Osteocyte (in vitro differentiated cells): ENCODE data around the gene PHRF1. TPM values are rescaled to one million over a fixed set of nuclear protein-coding genes. Genes with fewer than 3 reads are reported as not detected.

Experiments used
- DNase-seq: peaks from one replicate; pipeline ENCODE4 v3.0.0; 2021; ENCODE audit warnings: mixed read lengths; ENCODE audit not compliant: unreplicated experiment; ENCODE audit errors: extremely low spot score
- H3K27ac Mint-ChIP-seq: one replicate; pipeline ENCODE4 v1.8.0; 2021; ENCODE audit warnings: mild to moderate bottlenecking, mixed read lengths; ENCODE audit not compliant: unreplicated experiment
- H3K27me3 Mint-ChIP-seq: one replicate; pipeline ENCODE4 v1.8.0; 2021; ENCODE audit warnings: mixed read lengths; ENCODE audit not compliant: unreplicated experiment
- H3K36me3 Mint-ChIP-seq: one replicate; pipeline ENCODE4 v1.8.0; 2021; ENCODE audit warnings: mixed read lengths; ENCODE audit not compliant: unreplicated experiment
- H3K4me1 Mint-ChIP-seq: one replicate; pipeline ENCODE4 v1.8.0; 2021; ENCODE audit warnings: mixed read lengths; ENCODE audit not compliant: unreplicated experiment
- H3K4me3 Mint-ChIP-seq: one replicate; pipeline ENCODE4 v1.8.0; 2021; ENCODE audit warnings: mild to moderate bottlenecking, moderate library complexity, mixed read lengths; ENCODE audit not compliant: unreplicated experiment
- H3K9me3 Mint-ChIP-seq: one replicate; pipeline ENCODE4 v1.8.0; 2021; ENCODE audit warnings: mixed read lengths; ENCODE audit not compliant: unreplicated experiment
- total RNA-seq: library from RNA; stranded (reverse); gene quantifications from 2 replicates; pipeline ENCODE4 v1.2.1, GENCODE V29; 2021
- TF ChIP-seq, protein P1 (sequence below): fragments of 200-600 bp; sonication (generic); IDR thresholded peaks from 2 replicates; pipeline ENCODE4 v1.5.0; 2021; ENCODE audit warnings: antibody characterized with exemption, mild to moderate bottlenecking, moderate library complexity

The PHRF1 gene
- total RNA-seq, 1 donor from 2014 or later = 31.5 TPM

DNA sequence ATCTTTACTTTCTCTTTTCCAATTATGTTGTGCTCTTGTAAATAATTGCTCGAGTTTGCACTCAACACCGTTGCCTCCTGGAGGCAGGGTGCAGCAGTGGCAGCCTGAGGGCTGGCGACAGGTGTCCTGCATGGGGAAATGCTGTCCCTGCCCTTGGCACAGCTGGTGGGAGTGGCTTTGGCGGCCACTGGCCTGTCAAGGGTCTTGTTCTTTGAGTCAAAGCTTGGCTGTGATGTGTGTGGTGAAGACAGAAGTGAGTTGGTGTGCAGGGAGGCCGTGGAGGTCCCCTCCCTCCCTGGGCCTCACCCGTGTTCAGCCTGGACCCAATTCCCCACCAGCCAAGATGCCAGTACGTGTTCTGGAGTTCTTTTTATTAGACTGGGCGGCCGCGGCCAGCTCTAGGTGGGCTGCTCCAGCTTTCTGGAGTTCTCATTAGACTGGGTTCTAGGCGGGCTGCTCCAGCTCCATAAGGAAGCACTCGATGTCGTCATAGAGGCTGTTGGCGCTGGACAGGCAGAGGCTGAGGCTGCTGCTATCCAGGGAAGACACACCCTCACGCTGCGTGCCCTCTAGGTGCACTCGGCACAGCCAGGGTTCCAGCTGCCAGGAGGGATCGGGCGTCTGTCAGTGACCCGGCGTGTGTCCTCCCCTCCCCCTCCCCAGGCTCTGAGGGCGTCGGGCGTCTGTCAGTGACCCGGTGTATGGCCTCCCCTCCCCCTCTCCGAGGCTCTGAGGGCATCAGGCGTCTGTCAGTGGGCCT is 36.1 kb downstream of the PHRF1 start:
- H3K9me3 Mint-ChIP-seq = no peaks in the 10 kb centered on the region

GRCh38 chr11:612961-613300 is 36.7 kb downstream of the PHRF1 start:
- Mint-ChIP-seq H3K36me3 (peaks cover 16% of the 10 kb centered on the region), H3K9me3 (no peaks in the 10 kb centered on the region), H3K27ac (no peak overlapping the region), H3K27me3 (no peaks in the 10 kb centered on the region), H3K4me1 (peaks cover 10% of the 10 kb centered on the region), H3K4me3 (no peak overlapping the region)
- TF ChIP-seq, protein P1, sequence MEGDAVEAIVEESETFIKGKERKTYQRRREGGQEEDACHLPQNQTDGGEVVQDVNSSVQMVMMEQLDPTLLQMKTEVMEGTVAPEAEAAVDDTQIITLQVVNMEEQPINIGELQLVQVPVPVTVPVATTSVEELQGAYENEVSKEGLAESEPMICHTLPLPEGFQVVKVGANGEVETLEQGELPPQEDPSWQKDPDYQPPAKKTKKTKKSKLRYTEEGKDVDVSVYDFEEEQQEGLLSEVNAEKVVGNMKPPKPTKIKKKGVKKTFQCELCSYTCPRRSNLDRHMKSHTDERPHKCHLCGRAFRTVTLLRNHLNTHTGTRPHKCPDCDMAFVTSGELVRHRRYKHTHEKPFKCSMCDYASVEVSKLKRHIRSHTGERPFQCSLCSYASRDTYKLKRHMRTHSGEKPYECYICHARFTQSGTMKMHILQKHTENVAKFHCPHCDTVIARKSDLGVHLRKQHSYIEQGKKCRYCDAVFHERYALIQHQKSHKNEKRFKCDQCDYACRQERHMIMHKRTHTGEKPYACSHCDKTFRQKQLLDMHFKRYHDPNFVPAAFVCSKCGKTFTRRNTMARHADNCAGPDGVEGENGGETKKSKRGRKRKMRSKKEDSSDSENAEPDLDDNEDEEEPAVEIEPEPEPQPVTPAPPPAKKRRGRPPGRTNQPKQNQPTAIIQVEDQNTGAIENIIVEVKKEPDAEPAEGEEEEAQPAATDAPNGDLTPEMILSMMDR = no peak
- DNase-seq = peak; percentile 76

More for the DNA sequence above, 36.1 kb downstream of the PHRF1 start:
- Mint-ChIP-seq H3K36me3 (peaks cover 16% of the 10 kb centered on the region), H3K4me3 (no peak overlapping the region), H3K27ac (no peak overlapping the region), H3K4me1 (peaks cover 10% of the 10 kb centered on the region), H3K27me3 (no peaks in the 10 kb centered on the region)
- peak; percentile 77 for DNase-seq
- TF ChIP-seq, protein P1 = peak; percentile 21

DNA sequence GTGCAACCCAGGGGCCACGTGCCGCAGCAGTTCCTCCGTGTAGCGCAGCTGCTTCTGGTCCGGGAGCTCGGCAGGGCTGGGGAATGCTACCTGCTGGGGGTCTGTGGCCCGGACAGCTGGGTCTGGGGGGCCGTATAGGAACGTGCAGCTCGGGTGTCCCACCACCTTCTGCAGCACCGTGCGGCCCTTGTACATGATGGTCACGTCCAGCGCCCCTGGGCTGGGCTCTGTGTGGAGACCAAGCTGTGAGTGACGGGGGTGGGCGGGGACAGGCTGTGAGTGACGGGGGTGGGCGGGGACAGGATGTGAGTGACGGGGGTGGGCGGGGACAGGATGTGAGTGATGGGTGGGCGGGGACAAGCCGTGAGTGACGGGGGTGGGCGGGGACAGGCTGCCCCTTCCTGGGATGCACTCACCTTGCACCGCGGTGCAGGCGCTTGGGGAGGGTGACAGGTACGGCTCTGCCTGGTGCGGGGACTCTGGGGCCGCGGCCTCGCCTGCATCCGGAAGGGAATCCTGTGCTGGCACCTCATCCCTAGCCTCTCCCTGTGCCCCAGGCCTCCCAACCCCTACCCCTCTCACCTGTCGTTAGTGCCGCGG is 37.2 kb downstream of the PHRF1 start:
- DNase-seq = no peak
- H3K36me3 Mint-ChIP-seq = peaks cover 14% of the 10 kb centered on the region
- no peak overlapping the region for H3K4me3 Mint-ChIP-seq

GRCh38 chr11:614021-614622 is 37.9 kb downstream of the PHRF1 start:
- no peak for DNase-seq
- Mint-ChIP-seq H3K9me3 (no peaks in the 10 kb centered on the region), H3K4me1 (peaks cover 10% of the 10 kb centered on the region), H3K36me3 (peaks cover 11% of the 10 kb centered on the region), H3K27ac (peak overlapping the region; percentile 50), H3K4me3 (peak overlapping the region; percentile 61), H3K27me3 (no peaks in the 10 kb centered on the region)
- TF ChIP-seq, protein P1 = no peak

More for the DNA sequence above, 37.2 kb downstream of the PHRF1 start:
- H3K9me3 Mint-ChIP-seq = no peaks in the 10 kb centered on the region
- peaks cover 10% of the 10 kb centered on the region for H3K4me1 Mint-ChIP-seq
- TF ChIP-seq, protein P1 = no peak
- H3K27me3 Mint-ChIP-seq = no peaks in the 10 kb centered on the region
- no peak overlapping the region for H3K27ac Mint-ChIP-seq
